D341Med (cell line): ENCODE measurements around the gene GHDC.
"Not testable (repeated sequence)": the region's sequence is repeated elsewhere in the genome, so short reads cannot be mapped to it uniquely, and the experiment has no call there.

Experiments
- DNase-seq: peaks from one replicate; pipeline ENCODE4 v3.0.0; 2012; ENCODE audit warnings: low spot score

GHDC gene

DNA sequence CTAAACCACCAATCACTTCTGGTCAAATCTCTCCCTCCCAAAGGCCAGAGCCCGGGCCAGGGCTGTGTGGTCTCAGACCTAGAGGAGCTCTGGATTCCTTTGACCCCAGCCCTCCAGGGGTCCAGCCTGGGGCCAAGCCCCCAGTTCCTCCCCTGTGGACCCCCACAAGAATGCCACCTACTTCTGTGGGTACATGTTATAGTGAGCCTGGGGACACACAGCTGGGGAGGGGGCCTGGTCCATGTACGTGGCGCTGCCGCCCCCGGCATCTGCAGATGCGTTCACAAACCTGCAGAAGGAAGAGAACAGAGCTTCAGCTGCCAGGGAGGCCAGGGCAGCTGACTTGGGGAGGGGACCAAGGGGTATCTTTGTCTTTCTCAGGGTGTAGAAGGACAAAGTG lies 7.9 kb upstream of the GHDC start:
- DNase-seq = no peak

DNA sequence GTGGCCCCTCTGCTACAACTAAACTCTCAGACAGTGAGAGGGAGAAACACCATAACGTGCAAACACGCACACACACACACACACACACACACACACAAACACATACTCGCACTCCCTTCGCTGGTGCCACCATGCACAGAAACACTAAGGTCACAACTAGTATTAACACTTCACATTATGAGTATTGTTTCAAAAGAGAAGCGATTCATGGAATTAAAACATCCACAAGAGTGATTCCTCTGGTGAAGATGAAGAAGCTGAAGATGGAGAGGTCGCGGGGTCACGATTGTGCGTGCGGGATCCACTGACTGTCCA lies 7.1 kb upstream of the GHDC start:
- no peak for DNase-seq

DNA sequence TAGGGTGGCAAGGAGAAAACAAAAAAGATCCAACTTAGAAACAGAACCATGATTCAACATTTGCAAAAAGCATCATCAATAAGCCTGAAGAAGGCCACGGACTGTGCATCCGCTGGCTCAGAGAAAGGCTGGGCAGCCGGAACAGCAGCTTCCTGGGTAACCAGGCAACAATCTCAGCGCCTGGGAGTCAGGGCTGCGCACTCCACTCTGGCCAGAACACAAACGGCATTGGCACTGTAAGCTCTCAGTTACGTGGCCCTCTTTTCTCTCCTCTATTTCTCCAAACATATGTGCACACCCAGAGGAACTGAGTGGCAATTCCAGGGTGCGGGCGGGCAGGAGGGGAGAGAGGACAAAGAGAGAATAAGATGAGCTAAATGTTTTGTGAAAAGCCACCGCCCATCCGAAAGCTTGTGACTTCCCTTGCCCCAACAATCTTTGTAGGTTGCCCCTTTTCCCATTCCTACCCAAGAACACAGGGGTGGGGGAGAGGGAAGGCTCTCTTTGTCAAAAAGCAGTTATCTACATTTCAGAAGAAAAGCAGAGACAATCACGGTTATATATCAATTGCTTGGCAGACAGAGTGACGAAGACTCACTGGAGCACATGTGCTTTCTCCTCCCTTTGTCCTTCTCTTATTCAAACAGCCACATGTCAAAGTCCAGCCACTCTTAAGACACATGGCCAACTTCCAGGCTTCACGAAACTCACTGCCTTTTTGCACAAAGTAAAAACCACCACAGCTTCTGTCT lies 6.6 kb upstream of the GHDC start:
- DNase-seq = no peak

DNA sequence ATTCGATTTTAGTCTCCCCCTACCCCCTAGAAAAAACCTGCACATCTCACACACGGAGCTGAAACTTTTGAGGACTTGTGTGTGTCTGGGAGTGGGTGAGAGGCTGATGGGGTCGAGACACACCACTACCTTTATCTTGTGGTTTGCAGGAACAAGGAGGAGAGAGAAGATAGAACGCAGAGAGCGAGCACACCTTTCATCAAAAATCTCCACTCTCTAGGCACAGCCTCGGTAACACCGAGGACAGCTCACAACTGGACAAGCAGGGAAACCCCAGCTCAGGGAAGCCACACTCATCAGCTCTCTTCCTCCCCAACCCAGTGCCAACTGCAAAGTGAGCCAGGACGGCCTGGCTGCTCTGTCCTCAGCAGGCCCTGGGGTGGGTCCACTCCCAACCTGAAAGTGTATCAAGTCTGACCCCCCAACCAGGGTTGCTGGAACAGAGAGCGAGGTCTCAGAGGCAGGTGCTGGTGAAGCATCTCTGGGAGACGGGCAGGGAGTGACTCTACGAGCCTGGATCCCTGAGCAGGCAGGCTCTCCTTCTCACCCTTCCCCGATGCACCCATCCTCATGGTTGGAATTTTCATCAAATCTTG lies 5.2 kb upstream of the GHDC start:
- no peak for DNase-seq

DNA sequence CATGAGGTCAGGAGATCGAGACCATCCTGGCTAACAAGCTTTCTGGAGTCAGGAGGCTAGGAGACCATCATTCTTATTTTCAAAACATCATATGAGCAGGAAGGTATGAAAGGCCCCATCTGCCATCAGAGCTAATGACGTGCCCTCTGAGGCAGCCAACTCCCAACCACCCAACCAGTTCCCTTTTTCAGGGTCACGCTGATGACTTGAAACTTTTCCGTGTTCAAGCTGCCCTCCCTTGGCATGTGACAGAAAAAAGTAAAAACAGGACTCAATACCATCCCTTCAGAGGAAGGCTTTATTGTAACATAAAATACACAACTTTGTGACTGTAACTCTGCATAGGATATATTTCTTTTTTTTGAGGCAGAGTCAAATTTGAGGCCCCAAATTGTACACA lies 4.6 kb upstream of the GHDC start:
- no peak for DNase-seq

DNA sequence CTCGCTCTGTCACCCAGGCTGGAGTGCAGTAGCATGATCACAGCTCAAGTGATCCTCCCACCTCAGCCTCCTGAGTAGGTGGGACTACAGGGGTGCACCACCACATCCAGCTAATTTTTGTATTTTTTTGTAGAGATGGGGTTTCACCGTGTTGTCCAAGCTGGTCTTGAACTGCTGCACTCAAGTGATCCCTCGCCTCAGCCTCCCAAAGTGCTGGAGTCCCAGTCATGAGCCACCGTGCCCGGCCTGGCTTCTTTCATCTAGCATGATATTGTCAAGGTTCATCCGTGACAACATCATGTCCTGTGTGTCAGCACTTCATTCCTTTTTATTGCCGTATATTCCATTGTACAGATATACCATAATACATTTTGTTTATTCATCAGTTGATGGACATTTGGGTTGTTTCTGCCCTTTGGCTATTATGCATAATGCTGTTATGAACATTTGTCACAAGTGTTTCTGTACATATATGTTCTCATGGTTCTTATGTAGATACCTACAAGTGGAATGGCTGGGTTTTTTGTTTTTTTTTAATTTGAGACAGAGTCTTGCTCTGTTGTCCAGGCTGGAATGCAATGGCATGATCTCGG lies 3.4 kb upstream of the GHDC start:
- no peak for DNase-seq

DNA sequence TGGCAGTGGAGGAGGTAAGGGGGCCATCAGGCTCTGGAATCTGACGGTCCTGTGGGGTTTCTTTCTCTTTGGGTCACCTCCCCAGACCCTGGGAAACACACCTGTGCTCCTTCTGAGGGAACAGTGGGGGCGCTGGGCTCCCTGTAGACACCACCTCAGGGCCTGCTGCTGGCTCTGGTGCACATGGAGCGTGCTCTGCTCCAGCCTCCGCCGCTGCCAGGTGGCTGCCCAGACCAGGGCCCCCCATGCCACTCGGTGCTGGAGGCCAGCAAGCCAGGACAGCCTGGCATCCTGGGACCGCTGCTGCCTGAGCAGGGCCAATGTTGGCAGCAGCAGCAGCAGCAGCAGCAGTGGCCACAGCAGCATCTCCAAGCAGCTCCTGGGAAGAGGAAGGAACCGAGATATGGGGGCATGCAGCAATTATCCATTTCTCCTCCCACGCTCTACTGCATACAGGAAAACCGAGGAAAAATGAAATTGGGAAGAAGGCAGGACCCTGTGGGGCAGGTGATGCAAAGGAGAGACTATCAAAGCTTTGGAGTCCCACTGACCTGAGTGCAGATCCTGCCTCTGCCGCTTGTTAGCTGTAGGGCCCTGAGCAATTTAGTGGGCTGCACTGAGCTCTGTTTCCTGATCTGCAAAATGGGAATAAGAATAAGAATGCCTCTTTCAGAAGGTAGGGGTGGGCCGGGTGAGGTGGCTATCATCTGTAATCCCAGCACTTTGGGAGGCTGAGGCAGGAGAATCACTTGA lies 902 bp downstream of the GHDC start:
- DNase-seq = peak; percentile 44

DNA sequence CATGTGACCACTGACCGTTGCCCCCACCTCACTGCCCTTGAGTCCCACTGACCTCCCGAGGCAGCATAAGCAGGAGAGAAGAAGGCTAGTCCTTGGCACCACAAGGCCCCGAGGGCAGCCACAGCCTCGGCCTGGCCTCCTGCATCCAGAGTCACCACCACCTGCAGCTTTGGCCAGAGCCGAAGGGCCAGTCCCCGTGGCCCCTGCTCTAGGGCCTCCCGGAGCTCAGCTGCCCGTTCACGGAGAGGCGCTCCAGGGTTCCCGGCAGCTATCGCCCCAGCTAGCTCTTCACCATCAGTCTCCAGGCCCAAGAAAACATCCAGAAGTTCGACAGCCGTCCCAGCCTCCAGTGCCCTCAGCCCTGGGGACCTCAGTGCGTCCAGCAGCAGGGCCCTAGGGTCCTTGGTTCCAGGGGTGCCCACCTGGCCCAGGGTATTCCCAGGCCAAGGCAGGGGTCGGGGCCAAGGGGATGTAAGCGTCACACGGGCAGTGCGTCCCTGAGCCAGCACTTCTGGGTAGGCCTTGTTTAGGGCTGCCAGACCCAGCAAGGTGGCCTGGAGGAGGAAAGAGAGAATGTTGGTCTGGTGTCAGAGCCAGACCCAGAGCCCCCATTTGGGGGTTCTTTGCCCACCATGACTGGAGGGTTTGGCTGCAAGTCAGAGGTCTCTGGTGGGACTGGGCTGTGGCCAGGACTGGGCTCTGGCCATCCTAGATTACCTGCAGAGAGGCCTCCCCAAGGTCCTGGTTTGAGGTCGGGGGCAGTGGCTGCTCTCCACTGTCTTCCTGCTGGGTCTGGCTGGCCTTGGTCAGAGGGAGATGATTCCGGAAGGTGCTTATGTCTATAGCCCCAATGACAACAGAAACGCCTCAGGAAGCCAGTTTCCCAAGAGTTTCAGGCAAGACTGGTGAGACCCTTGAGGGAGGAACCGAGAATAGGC lies 1.8 kb downstream of the GHDC start:
- DNase-seq = no peak

DNA sequence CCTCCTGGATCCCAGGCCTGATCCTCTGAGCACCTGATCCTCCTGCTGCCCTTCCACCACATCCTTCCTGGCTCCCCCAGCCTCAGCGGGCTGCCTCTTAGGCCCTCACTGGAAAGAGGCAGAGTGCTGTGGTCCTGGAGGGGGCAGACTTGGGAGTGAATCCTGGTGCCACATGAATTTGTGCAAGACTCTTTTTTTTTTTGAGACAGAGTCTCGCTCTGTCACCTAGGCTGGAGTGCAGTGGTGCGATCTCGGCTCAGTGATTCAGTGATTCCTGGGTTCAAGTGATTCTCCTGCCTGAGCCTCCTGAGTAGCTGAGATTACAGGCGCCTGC lies 3.1 kb downstream of the GHDC start:
- DNase-seq = no peak

DNA sequence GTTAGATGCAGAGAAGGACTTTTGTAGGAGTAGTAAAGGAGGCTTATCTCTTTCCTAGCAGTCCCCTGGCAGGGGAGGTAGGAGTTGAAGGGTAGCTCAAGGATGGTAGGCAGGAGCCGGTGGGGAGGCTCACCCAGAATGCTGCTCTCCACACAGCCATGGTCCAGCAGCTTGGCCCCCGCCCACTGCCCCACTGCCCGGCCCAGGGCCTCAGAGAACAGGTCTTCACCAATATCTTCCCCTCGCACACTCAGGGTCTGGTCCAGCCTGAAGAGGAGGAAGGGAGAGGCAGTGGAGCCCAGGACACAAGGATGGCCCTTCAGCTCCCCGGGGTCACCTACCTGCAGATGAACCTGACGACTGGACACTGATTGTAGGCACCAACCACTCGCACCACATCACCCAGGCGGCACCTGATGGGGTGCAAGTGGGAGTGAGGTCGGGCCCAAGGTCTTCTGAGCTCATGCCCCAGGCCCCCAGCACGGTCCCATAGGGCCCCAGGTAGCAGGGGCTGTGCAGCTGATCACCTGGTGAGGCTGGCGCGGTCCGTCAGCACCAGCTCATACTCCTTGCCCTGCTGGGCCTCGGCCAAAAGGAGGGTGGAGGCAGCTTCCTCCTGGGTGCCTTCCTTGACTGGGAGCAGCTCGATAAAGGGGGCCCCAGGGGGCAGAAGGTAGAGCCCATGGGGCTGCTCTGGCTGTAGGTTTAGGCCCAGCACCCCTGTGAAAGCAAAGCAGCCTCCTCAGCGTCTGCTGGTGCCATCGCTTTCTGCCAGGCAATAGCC lies 3.6 kb downstream of the GHDC start:
- DNase-seq = no peak

DNA sequence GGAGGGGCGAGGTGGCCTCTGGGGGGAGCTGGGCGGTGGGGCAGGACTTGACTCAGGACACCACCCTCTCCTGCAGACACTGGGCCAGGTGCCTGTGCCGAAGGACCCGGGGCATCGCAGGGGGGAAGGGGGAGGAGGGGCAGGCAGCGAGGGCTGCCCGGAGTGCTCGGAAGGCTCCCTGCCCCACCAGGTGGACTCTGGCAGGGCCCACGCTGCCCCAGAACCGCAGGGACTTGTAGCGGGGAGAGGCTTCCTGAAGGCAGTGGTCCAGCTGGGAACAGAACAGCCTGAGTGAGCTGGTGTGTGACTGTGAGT lies 4.7 kb downstream of the GHDC start:
- DNase-seq = no peak

DNA sequence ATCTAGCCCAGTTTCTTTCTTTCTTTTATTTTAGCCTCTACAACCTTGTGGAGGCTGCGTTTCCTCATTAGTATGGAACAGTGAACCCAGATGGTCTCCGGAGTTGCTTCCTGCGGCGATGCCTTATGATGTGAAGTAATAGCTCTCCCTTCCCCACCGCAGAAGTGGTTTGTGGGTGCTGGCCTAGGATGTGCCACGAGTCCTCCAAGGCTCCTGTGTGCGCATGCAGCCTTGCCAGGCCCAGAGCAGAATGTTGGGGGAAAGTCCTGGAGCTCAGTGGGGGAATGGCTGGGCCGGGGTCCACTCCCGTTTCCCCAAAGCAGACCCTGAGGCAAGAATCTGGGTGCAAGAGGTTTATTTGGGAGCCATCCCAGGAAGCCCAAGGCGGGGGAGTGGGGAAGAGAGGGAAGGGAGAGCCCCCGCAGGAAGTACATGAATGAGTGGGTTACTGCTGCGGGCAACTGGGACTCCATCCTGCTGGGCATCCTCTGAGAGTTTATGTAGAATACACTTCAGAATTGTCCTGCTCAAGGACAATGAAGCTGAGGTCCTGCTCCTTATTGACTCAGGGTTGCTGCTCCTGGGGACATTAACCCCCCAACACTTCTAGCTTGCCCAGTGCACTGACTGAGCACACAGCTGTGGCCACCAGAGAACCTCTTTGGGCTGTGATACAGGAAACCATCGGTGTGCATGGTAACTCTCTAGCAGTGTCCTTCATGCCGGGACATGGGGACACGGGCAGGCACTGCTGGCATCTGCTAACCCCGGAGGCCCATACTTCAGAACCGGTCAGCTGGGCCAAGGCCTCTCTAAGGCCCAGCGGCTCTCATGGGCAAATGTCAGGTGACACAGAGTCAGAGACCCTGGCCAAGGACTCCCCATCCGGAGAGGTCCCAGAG lies 5.3 kb downstream of the GHDC start:
- no peak for DNase-seq

DNA sequence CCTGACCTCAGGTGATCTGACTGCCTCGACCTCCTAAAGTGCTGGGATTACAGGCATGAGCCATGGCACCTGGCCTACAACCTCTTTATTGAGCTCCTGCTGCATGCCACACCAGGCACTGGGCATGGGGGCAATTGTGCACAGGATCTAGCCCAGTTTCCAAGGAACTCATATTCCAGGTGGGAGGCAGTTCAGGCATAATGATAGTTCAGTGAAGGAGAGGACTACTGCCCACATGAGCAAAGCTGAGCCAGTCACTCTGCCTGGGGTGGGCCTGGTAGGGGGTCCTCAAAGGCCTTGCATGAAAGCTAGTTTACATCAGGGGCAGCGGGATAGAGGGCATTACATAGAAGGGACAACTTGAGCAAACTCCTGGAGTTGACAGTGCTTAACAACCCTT lies 6.5 kb downstream of the GHDC start:
- no peak for DNase-seq

DNA sequence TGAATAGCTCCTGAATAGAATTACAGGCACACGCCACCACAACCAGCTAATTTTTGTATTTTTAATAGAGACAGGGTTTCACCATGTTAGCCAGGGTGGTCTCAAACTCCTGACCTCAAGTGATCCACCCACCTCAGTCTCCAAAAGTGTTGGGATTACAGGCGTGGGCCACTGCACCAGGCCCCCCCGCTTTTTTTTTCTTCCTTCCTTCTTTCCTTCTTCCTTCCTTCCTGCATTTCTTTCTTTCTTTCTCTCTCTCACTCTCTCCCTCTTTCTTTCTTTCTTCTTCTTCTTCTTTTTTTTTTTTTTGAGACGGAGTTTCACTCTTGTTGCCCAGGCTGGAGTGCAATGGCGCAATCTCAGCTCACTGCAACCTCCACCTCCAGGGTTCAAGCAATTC lies 8.1 kb downstream of the GHDC start:
- not testable (repeated sequence) for DNase-seq

DNA sequence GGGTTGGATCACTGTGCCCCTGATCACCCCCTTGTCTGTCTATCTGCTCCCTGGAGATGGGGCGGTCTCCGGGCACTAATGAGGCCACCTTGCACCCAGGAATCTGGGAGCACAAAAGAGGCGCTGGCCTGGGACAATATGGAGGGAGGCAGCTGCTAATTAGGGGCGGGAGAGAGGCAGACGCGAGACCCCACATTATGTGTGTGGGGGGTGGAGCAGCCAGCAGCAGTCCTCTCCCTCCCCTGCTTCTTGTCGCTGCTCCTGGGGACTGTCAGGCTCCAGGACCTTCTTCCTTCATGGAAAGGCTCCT lies 8.7 kb downstream of the GHDC start:
- DNase-seq = no peak

DNA sequence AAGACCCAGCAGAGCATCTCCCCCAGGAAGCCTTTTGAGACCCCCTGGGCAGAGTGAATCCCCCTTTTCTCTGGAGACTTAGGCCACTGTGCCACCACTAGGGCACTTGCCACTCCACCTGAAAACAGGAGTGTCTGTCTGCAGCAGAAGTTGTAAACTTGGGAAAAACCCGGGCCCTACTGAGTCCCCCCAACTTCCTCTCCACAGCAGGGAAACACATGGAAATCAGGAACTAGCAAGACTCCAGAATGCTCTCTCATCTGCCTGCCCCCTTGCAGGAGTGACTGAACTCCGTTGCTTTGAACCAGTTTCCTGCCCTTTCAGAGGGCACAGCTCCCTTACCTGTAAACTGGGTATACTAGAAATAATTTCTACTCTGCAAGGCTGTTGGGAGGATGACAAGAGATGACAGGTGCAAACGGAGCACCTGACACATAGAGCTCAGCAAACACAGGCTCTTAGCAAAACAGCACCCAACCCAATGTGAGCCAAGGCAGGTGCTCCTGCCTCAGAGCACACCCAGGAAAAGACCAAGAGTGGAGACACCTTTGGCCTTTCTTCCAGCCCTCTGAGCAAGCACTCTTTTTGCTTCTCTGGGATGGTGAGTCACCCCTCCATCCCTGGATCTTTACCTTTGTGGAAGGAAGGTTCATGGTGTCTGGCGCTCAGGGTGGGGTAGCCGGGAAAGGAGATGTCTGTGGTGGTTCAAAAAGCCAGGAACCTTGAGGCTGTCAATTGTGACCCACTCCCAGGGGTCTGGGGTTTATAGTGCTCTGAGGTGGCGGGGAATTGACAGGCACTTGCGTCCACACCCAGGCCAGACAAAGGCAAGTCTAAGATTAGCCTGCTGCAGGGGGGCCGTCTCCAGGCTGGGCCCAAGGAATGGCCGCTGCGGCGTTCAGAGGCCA lies 9.3 kb downstream of the GHDC start, which contains the start of gene HCRT:
Gene HCRT, minus strand, starts transcription at position 740 of the 908 bp plus-strand sequence. Its CDS starts 87 bp downstream, at position 653.
- no peak for DNase-seq

DNA sequence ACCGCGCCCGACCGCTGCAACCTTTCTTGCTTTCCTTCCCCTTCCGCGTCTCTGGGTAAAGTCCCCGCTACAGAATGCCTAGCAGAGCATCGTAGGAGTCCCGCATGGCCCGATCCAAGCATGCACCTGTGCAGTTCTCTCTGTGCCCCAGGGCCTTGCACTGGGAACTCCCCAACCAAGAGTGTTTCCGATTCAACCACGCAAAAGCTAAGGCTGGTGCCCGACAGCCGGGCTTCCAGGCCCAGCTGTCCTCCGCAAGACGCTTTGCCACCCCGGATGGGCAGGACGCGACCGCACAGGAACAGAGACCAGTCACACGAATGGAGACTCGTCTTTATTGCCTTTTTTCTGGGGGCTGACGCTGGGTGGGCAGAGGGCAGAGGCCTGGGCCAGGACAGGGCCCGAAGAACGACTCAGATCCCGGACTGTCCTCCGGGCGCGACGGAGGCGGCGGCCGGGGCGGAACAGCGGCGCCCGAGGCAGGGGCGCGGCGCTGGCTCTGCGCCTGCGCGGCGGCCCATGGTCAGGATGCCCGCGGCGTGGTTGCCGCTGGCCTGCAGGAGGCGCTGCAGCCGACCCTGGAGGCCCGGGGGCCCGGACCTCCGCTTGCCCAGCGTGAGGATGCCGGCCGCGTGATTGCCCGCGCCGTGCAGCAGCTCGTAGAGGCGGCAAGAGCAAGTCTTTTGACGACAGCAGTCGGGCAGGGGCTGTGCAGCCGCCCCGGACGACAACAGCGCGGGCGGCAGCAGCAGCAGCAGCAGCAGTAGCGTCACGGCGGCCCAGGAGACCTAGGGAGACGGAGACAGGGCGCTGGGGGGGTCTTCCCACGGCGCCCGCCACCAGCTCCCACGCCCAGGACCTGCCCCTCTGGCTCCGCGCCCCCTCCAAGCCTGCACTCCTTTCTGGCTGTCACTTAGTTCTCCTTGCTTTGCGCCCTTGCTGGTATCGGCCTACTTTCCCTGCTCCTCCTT lies 10.3 kb downstream of the GHDC start:
- DNase-seq = peak; percentile 99
